HG03442 (cell line): ENCODE data around the gene TAPT1.
"Not testable (repeated sequence)": the region's sequence is repeated elsewhere in the genome, so short reads cannot be mapped to it uniquely, and the experiment has no call there.

Experiments used
- ATAC-seq: cut with Tn5 transposase; IDR thresholded peaks from one replicate; pipeline ENCODE4 v1.9.1; 2021; ENCODE audit warnings: mild to moderate bottlenecking, moderate library complexity; ENCODE audit not compliant: unreplicated experiment

TAPT1 gene

GRCh38 chr4:16225863-16226815 is at the start of gene TAPT1:
TAPT1 (minus strand) TSS chr4:16226471; CDS start chr4:16226457, 14 bp downstream.
- ATAC-seq = peak; percentile 61

- no peak for ATAC-seq
Measured at GRCh38 chr4:16271411-16271810, 45.1 kb upstream of the TAPT1 start.

GRCh38 chr4:16270454-16271328 is 44.4 kb upstream of the TAPT1 start:
- ATAC-seq = no peak

GRCh38 chr4:16269742-16270453 is 43.6 kb upstream of the TAPT1 start:
- not testable (repeated sequence) for ATAC-seq

GRCh38 chr4:16269240-16269639 is 43.0 kb upstream of the TAPT1 start:
- ATAC-seq = no peak

- ATAC-seq = no peak
Measured at GRCh38 chr4:16268290-16268689, 42.0 kb upstream of the TAPT1 start.

- ATAC-seq = no peak
Measured at GRCh38 chr4:16267639-16268038, 41.4 kb upstream of the TAPT1 start.

- no peak for ATAC-seq
Measured at GRCh38 chr4:16265820-16266219, 39.5 kb upstream of the TAPT1 start.

GRCh38 chr4:16264798-16265197 is 38.5 kb upstream of the TAPT1 start:
- ATAC-seq = peak; percentile 59

GRCh38 chr4:16263056-16263455 is 36.8 kb upstream of the TAPT1 start:
- ATAC-seq = no peak

GRCh38 chr4:16262188-16262587 is 35.9 kb upstream of the TAPT1 start:
- ATAC-seq = no peak

GRCh38 chr4:16261313-16261878 is 35.1 kb upstream of the TAPT1 start:
- no peak for ATAC-seq

GRCh38 chr4:16259889-16260246 is 33.6 kb upstream of the TAPT1 start:
- ATAC-seq = no peak

- ATAC-seq = no peak
Measured at GRCh38 chr4:16259241-16259888, 33.1 kb upstream of the TAPT1 start.

GRCh38 chr4:16257611-16258010 is 31.3 kb upstream of the TAPT1 start:
- ATAC-seq = no peak

- no peak for ATAC-seq
Measured at GRCh38 chr4:16256343-16256742, 30.1 kb upstream of the TAPT1 start.

GRCh38 chr4:16255730-16256129 is 29.5 kb upstream of the TAPT1 start:
- ATAC-seq = no peak

GRCh38 chr4:16253127-16253960 is 27.1 kb upstream of the TAPT1 start:
- ATAC-seq = no peak

GRCh38 chr4:16250661-16251365 is 24.5 kb upstream of the TAPT1 start:
- no peak for ATAC-seq
